ENCODE data around the gene ZNF346. TPM values are rescaled to one million over a fixed set of nuclear protein-coding genes. Genes with fewer than 3 reads are reported as not detected.
A peak's percentile ranks its signal among the peaks of the same experiment; 100 is the strongest.

ZNF346 gene
- total RNA-seq, 3 donors from 2014 or later (not counting 1 experiment from before 2014, with no cell fraction given) = 20.2 to 27.9 (median 21.6) TPM

DNA sequence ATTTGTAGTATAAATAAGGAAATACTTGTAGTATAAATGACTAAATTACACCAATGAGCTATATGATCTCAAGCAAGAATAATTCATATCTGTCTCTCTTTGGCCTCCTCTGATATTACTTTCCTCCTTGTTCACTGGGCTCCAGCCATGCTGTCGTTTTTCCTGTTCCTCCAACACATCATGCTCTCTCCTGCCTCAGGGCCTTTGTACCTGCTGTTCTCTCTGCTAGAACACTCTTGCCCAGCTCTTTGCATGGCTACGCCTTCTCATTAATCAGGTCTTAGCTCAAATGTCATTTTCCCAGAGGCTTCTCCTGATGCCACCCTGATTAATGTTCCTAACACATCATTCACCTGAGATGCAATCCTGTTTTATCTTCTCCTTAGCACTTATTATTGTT lies 2.5 kb upstream of the ZNF346 start:
- intact Hi-C loops (cut with micrococcal nuclease) = no loop called here
- H3K9me3 Mint-ChIP-seq = no peaks in the 10 kb centered on the region
- H3K4me3 Mint-ChIP-seq = peak overlapping the region; percentile 18
- no peak overlapping the region for H3K4me3 ChIP-seq (ENCODE audit: low read length)
- no peaks in the 10 kb centered on the region for H3K27me3 ChIP-seq (ENCODE audit: control insufficient read depth, insufficient read depth, low read length)
- H3K36me3 ChIP-seq (ENCODE audit: control insufficient read depth, insufficient read depth, low read length) = no peaks in the 10 kb centered on the region
- WGBS (ENCODE audit: insufficient coverage) = 94% methylated on average over 2 of the region's 2 CpGs
- no peak for ATAC-seq
- DNase-seq = no peak
- H3K4me1 ChIP-seq (ENCODE audit: control insufficient read depth, insufficient read depth, low read length) = peaks cover 17% of the 10 kb centered on the region
- no peak overlapping the region for H3K27ac ChIP-seq (ENCODE audit: low read length)
- TF ChIP-seq CTCF (IDR thresholded peaks at IDR 0.05) = no peak
- H3K4me1 Mint-ChIP-seq = peaks cover 33 to 35% of the 10 kb centered on the region in 2 donors
- no peaks in the 10 kb centered on the region for H3K27me3 Mint-ChIP-seq (ENCODE audit: low read depth in 2 of 2)
- no peaks in the 10 kb centered on the region for H3K9me3 ChIP-seq (ENCODE audit: control insufficient read depth, insufficient read depth, low read length)
- peak overlapping the region in 1 of 2 donors; percentile 5 for H3K27ac Mint-ChIP-seq
- H3K36me3 Mint-ChIP-seq = no peaks in the 10 kb centered on the region

DNA sequence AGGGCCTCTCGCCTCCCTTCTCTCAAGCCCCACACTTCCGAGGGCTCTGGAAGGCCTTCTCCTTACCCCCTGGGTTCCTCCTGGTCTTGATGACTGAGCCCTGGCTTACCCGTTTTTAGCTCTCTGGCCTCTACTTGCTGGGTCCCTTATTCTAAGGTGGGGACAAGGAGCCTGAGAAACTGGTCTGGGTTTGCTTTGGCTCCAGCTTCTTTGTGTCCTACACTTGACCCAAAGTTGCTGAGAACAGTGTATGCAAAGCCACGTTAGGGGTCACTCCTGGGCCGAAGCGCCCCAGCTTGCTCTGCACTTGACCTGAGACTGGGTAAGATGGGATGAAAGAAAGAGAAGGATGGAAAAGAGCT lies 788 bp downstream of the ZNF346 start:
- peak overlapping the region; percentile 79 for H3K4me3 ChIP-seq (ENCODE audit: low read length)
- peak overlapping the region; percentile 95 to 96 for H3K27ac Mint-ChIP-seq
- 38% methylated on average over 6 of the region's 6 CpGs for WGBS (ENCODE audit: insufficient coverage)
- H3K36me3 Mint-ChIP-seq = no peaks in the 10 kb centered on the region
- H3K9me3 ChIP-seq (ENCODE audit: control insufficient read depth, insufficient read depth, low read length) = no peaks in the 10 kb centered on the region
- H3K4me3 Mint-ChIP-seq = peak overlapping the region; percentile 98
- peak overlapping the region; percentile 68 for H3K27ac ChIP-seq (ENCODE audit: low read length)
- no peaks in the 10 kb centered on the region for H3K27me3 ChIP-seq (ENCODE audit: control insufficient read depth, insufficient read depth, low read length)
- DNase-seq (no peak), ATAC-seq (no peak)
- intact Hi-C loops (cut with micrococcal nuclease) = no loop called here
- no peaks in the 10 kb centered on the region for H3K27me3 Mint-ChIP-seq (ENCODE audit: low read depth in 2 of 2)
- no peak for TF ChIP-seq CTCF (IDR thresholded peaks at IDR 0.05)
- no peaks in the 10 kb centered on the region for H3K9me3 Mint-ChIP-seq
- peaks cover 38% of the 10 kb centered on the region in 2 donors for H3K4me1 Mint-ChIP-seq
- H3K4me1 ChIP-seq (ENCODE audit: control insufficient read depth, insufficient read depth, low read length) = peaks cover 17% of the 10 kb centered on the region
- H3K36me3 ChIP-seq (ENCODE audit: control insufficient read depth, insufficient read depth, low read length) = no peaks in the 10 kb centered on the region

DNA sequence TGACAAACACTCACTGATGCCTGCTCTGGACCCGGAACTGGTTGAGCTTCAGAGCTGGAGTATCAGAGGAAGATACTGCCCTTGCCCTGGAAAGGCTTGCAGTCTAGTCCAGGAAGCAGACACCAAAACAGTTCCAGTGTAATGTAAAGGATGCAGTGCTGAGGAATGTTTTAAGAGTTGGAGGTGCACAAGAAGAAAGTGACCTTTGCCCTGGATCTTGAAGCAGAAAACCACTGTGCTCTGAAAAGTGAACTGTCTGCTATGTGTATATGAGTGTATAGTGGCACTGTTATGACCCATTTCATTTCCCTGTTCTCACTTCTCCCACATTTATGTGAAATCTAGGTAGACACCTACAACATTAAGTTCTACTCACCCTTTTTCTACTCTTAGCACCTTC lies 2.1 kb downstream of the ZNF346 start:
- peak overlapping the region; percentile 34 to 76 for H3K27ac Mint-ChIP-seq
- H3K27ac ChIP-seq (ENCODE audit: low read length) = no peak overlapping the region
- 100% methylated on average over 1 of the region's 1 CpG for WGBS (ENCODE audit: insufficient coverage)
- H3K4me1 ChIP-seq (ENCODE audit: control insufficient read depth, insufficient read depth, low read length) = peaks cover 17% of the 10 kb centered on the region
- no peak overlapping the region for H3K4me3 ChIP-seq (ENCODE audit: low read length)
- no peak for DNase-seq
- no peaks in the 10 kb centered on the region for H3K27me3 ChIP-seq (ENCODE audit: control insufficient read depth, insufficient read depth, low read length)
- no peaks in the 10 kb centered on the region for H3K36me3 Mint-ChIP-seq
- no peaks in the 10 kb centered on the region for H3K9me3 Mint-ChIP-seq
- no peaks in the 10 kb centered on the region for H3K27me3 Mint-ChIP-seq (ENCODE audit: low read depth in 2 of 2)
- H3K4me3 Mint-ChIP-seq = peak overlapping the region; percentile 32
- peaks cover 38 to 42% of the 10 kb centered on the region in 2 donors for H3K4me1 Mint-ChIP-seq
- H3K9me3 ChIP-seq (ENCODE audit: control insufficient read depth, insufficient read depth, low read length) = no peaks in the 10 kb centered on the region
- H3K36me3 ChIP-seq (ENCODE audit: control insufficient read depth, insufficient read depth, low read length) = peaks cover 2% of the 10 kb centered on the region
- no peak for ATAC-seq
- intact Hi-C loops (cut with micrococcal nuclease) = no loop called here
- TF ChIP-seq CTCF (IDR thresholded peaks at IDR 0.05) = no peak

- Histone ChIP-seq H3K4me3 (ENCODE audit: low read length) (no peak overlapping the region), H3K4me1 (ENCODE audit: control insufficient read depth, insufficient read depth, low read length) (peaks cover 17% of the 10 kb centered on the region), H3K27ac (ENCODE audit: low read length) (no peak overlapping the region), H3K9me3 (ENCODE audit: control insufficient read depth, insufficient read depth, low read length) (no peaks in the 10 kb centered on the region), H3K36me3 (ENCODE audit: control insufficient read depth, insufficient read depth, low read length) (peaks cover 6% of the 10 kb centered on the region), H3K27me3 (ENCODE audit: control insufficient read depth, insufficient read depth, low read length) (no peaks in the 10 kb centered on the region)
- H3K4me1 Mint-ChIP-seq = peaks cover 38 to 43% of the 10 kb centered on the region in 2 donors
- intact Hi-C loops (cut with micrococcal nuclease) = no loop called here
- 92% methylated on average over 2 of the region's 3 CpGs for WGBS (ENCODE audit: insufficient coverage)
- H3K9me3 Mint-ChIP-seq = no peaks in the 10 kb centered on the region
- TF ChIP-seq CTCF (IDR thresholded peaks at IDR 0.05) = no peak
- peak overlapping the region; percentile 32 for H3K4me3 Mint-ChIP-seq
- H3K36me3 Mint-ChIP-seq = no peaks in the 10 kb centered on the region
- no peak for ATAC-seq
- no peak for DNase-seq
- H3K27me3 Mint-ChIP-seq (ENCODE audit: low read depth in 2 of 2) = no peaks in the 10 kb centered on the region
- H3K27ac Mint-ChIP-seq = peak overlapping the region; percentile 34 to 76
Measured at GRCh38 chr5:177025101-177025601, 2.7 kb downstream of the ZNF346 start.

Measured in natural killer cell (primary cell).